H1 (cell line): Measurements from ENCODE around the gene GAMT. TPM values are rescaled to one million over a fixed set of nuclear protein-coding genes. Genes with fewer than 3 reads are reported as not detected.

Source experiments
- CTCF ChIA-PET: fragments of 300-600 bp; sonication (Branson Sonifier 250); formaldehyde crosslinking; loops from one replicate; lab custom pipeline; 2021; ENCODE audit not compliant: partially characterized antibody; lab: Charles Lee
- POLR2A ChIA-PET: fragments of 300-600 bp; sonication (Branson Sonifier 250); formaldehyde crosslinking; loops from one replicate; lab custom pipeline; 2021; ENCODE audit warnings: inconsistent platforms; ENCODE audit not compliant: partially characterized antibody; lab: Charles Lee
- DNase-seq, 2 experiments: peaks; one replicate each; pipeline versions ENCODE4 v3.0.0 to v3.0.0-alpha.2; 2010 to 2022; ENCODE audit warnings: low spot score in 2 of 2, low read depth in 1 of 2, mixed read lengths in 1 of 2
- FAIRE-seq: peaks from 2 replicates; lab custom pipeline; 2011; peaks lifted over from hg19 to GRCh38; lab: Jason Lieb, UNC
- H2AFZ ChIP-seq: 2 replicates; pipeline ENCODE4 v1.8.1; 2012; ENCODE audit warnings: low read length, inconsistent platforms
- H2AK5ac ChIP-seq: 2 replicates; pipeline ENCODE4 v1.6.1; 2013; ENCODE audit warnings: low read depth, low read length
- H2BK120ac ChIP-seq: replicated peaks from 2 replicates; pipeline ENCODE3; 2013; ENCODE audit warnings: low read depth, low read length, inconsistent platforms
- H2BK12ac ChIP-seq: 2 replicates; pipeline ENCODE4 v1.6.1; 2013; ENCODE audit warnings: low read depth, low read length
- H2BK15ac ChIP-seq: 2 replicates; pipeline ENCODE4 v1.6.1; 2013; ENCODE audit warnings: low read length
- H2BK20ac ChIP-seq: 2 replicates; pipeline ENCODE4 v1.6.1; 2013; ENCODE audit warnings: low read length
- H2BK5ac ChIP-seq: 2 replicates; pipeline ENCODE4 v1.6.1; 2013; ENCODE audit warnings: low read depth, low read length
- H3K14ac ChIP-seq: 2 replicates; pipeline ENCODE4 v1.6.1; 2013; ENCODE audit warnings: inconsistent platforms; ENCODE audit not compliant: insufficient read length
- H3K18ac ChIP-seq: 2 replicates; pipeline ENCODE4 v1.6.1; 2013; ENCODE audit warnings: low read length; ENCODE audit errors: extremely low read depth
- H3K23ac ChIP-seq: 2 replicates; pipeline ENCODE4 v1.6.1; 2013; ENCODE audit warnings: inconsistent platforms; ENCODE audit not compliant: insufficient read length
- H3K23me2 ChIP-seq: 2 replicates; pipeline ENCODE4 v1.6.1; 2013; ENCODE audit warnings: low read depth, low read length
- H3K27ac ChIP-seq: 2 replicates; pipeline ENCODE4 v1.6.1; 2011; ENCODE audit warnings: low read depth, low read length, inconsistent platforms
- H3K27me3 ChIP-seq, 4 experiments: replicated peaks in 1 of 4; 1 replicate in 1 of 4; 2 replicates in 3 of 4; pipeline versions ENCODE4 v1.6.1 to v1.8.1; 2011 to 2013; ENCODE audit warnings: low read length in 3 of 4, mild to moderate bottlenecking in 3 of 4, inconsistent platforms in 2 of 4, mixed read lengths in 2 of 4, moderate library complexity in 1 of 4; ENCODE audit not compliant: control insufficient read depth in 3 of 4, insufficient read depth in 3 of 4; ENCODE audit errors: extremely low read depth in 1 of 4
- H3K36me3 ChIP-seq, 4 experiments: 2 replicates each; pipeline versions ENCODE4 v1.6.1 to v1.8.1; 2011 to 2013; ENCODE audit warnings: mild to moderate bottlenecking in 4 of 4, low read length in 3 of 4, moderate library complexity in 2 of 4, control low read depth in 1 of 4, inconsistent platforms in 1 of 4; ENCODE audit not compliant: insufficient read depth in 4 of 4, control insufficient read depth in 2 of 4
- H3K4ac ChIP-seq: replicated peaks from 2 replicates; pipeline ENCODE3; 2013; ENCODE audit warnings: low read length, low read depth, mixed read lengths, inconsistent platforms; ENCODE audit not compliant: insufficient read length
- H3K4me1 ChIP-seq, 4 experiments: replicated peaks in 1 of 4; 1 replicate in 1 of 4; 2 replicates in 3 of 4; pipeline versions ENCODE4 v1.6.1 to v1.8.1; 2011 to 2013; ENCODE audit warnings: low read length in 3 of 4, inconsistent platforms in 2 of 4, mixed read lengths in 1 of 4; ENCODE audit not compliant: insufficient read depth in 4 of 4, control insufficient read depth in 3 of 4
- H3K4me2 ChIP-seq, 2 experiments: 2 replicates each; pipeline versions ENCODE4 v1.6.1 to v1.8.1; 2011 to 2013; ENCODE audit warnings: low read depth in 2 of 2, low read length in 2 of 2, control low read depth in 1 of 2, inconsistent platforms in 1 of 2, mild to moderate bottlenecking in 1 of 2; ENCODE audit not compliant: insufficient read depth in 1 of 2
- H3K4me3 ChIP-seq, 4 experiments: fragments of 200-600, 300-600 bp in 1 of 4; sonication (generic), shearing (Covaris generic), sonication (Bioruptor Twin) in 1 of 4; 2 replicates each; pipeline versions ENCODE4 v1.5.1 to v1.8.1; 2011 to 2016; ENCODE audit warnings: low read length in 4 of 4, low read depth in 3 of 4, control low read depth in 2 of 4, inconsistent platforms in 2 of 4, mild to moderate bottlenecking in 2 of 4, mixed read lengths in 1 of 4, moderate library complexity in 1 of 4; ENCODE audit not compliant: insufficient read depth in 2 of 4; ENCODE audit errors: extremely low read depth in 1 of 4
- H3K56ac ChIP-seq: replicated peaks from 2 replicates; pipeline ENCODE3; 2013; ENCODE audit warnings: low read depth, mild to moderate bottlenecking, mixed read lengths, low read length, inconsistent platforms; ENCODE audit not compliant: insufficient read length
- H3K79me1 ChIP-seq: 2 replicates; pipeline ENCODE4 v1.6.1; 2013; ENCODE audit warnings: low read depth, low read length, control low read depth
- H3K79me2 ChIP-seq, 2 experiments: 2 replicates each; pipeline versions ENCODE4 v1.6.1 to v1.8.1; 2012 to 2013; ENCODE audit warnings: low read length in 2 of 2, mild to moderate bottlenecking in 2 of 2, inconsistent platforms in 1 of 2; ENCODE audit not compliant: insufficient read depth in 2 of 2, control insufficient read depth in 1 of 2
- H3K9ac ChIP-seq, 4 experiments: replicated peaks in 1 of 4; 1 replicate in 1 of 4; 2 replicates in 3 of 4; pipeline versions ENCODE4 v1.6.1 to v1.8.1; 2011 to 2013; ENCODE audit warnings: low read depth in 3 of 4, low read length in 3 of 4, control low read depth in 2 of 4, mild to moderate bottlenecking in 2 of 4, moderate library complexity in 2 of 4, inconsistent platforms in 1 of 4; ENCODE audit errors: extremely low read depth in 1 of 4
- H3K9me3 ChIP-seq, 2 experiments: 2 replicates each; pipeline versions ENCODE4 v1.6.1 to v1.8.1; 2012 to 2013; ENCODE audit warnings: mild to moderate bottlenecking in 2 of 2, moderate library complexity in 2 of 2, control low read depth in 1 of 2, inconsistent platforms in 1 of 2, low read depth in 1 of 2, low read length in 1 of 2, mixed read lengths in 1 of 2; ENCODE audit not compliant: insufficient read depth in 2 of 2
- H4K20me1 ChIP-seq, 2 experiments: replicated peaks in 1 of 2; 2 replicates each; pipeline versions ENCODE3 to v1.8.1; 2011 to 2013; ENCODE audit warnings: inconsistent platforms in 2 of 2, low read length in 2 of 2, mild to moderate bottlenecking in 1 of 2; ENCODE audit not compliant: insufficient read depth in 2 of 2, control insufficient read depth in 1 of 2
- H4K5ac ChIP-seq: 2 replicates; pipeline ENCODE4 v1.6.1; 2013; ENCODE audit warnings: low read length, low read depth, mixed read lengths, inconsistent platforms; ENCODE audit not compliant: insufficient read length
- H4K8ac ChIP-seq: 2 replicates; pipeline ENCODE4 v1.8.0; 2013; ENCODE audit warnings: mild to moderate bottlenecking, moderate library complexity, low read length, inconsistent platforms; ENCODE audit not compliant: insufficient read depth; ENCODE audit errors: extremely low read depth
- H4K91ac ChIP-seq: replicated peaks from 2 replicates; pipeline ENCODE3; 2013; ENCODE audit warnings: low read length, mixed read lengths, inconsistent platforms; ENCODE audit not compliant: insufficient read length
- EGR1 ChIP-seq: IDR thresholded peaks from 2 replicates; pipeline ENCODE4 v1.6.1; 2011; ENCODE audit warnings: low read depth, low read length, borderline replicate concordance
- FOSL1 ChIP-seq: IDR thresholded peaks from 2 replicates; pipeline ENCODE4 v1.6.1; 2011; ENCODE audit warnings: mild to moderate bottlenecking, low read depth, low read length, moderate library complexity; ENCODE audit not compliant: insufficient read depth
- KDM1A ChIP-seq: fragments of 200-600, 300-600 bp; sonication (generic); IDR thresholded peaks from 2 replicates; pipeline ENCODE4 v1.7.1; 2016; ENCODE audit warnings: mild to moderate bottlenecking, low read length, borderline replicate concordance
- NANOG ChIP-seq: IDR thresholded peaks from 2 replicates; pipeline ENCODE4 v1.6.1; 2011; ENCODE audit warnings: low read length, low read depth, mild to moderate bottlenecking, inconsistent platforms; ENCODE audit not compliant: insufficient read depth, poor library complexity, severe bottlenecking
- WGBS, 2 experiments: shearing (Covaris generic) in 1 of 2; methylation state at CpG; one replicate each; pipeline versions ENCODE4 v1.1.6 to v1.1.7; 2013 to 2015; ENCODE audit warnings: low lambda C conversion rate in 2 of 2, mixed read lengths in 2 of 2, inconsistent platforms in 1 of 2, low coverage in 1 of 2, missing lambda C conversion rate in 1 of 2; ENCODE audit not compliant: insufficient replicate concordance in 2 of 2, insufficient coverage in 1 of 2, insufficient read length in 1 of 2; ENCODE audit errors: extremely low coverage in 1 of 2, missing lambda C conversion rate in 1 of 2; 5-methylcytosine and 5-hydroxymethylcytosine counted together
- polyA plus RNA-seq, 7 experiments: library from polyadenylated mRNA; depleted of rRNA in 3 of 7; stranded (reverse) in 5 of 7; unstranded in 2 of 7; fragments of >200 nt in 5 of 7; fragments of 200-250 nt in 2 of 7; gene quantifications; 1 replicate in 5 of 7; 2 replicates in 1 of 7; 4 replicates in 1 of 7; pipeline versions ENCODE4 v1.2.1 to v1.2.3, GENCODE V29; 2011 to 2013; ENCODE audit warnings: missing spikeins in 2 of 7, mixed read lengths in 2 of 7
- total RNA-seq: library from RNA; stranded (reverse); fragmentation: NEBNext Ultra II Directional; extraction: Animal tissue kit (Norgen Biotek cat#: 25700); gene quantifications from 2 replicates; pipeline ENCODE4 v1.2.1, GENCODE V29; 2021

The GAMT gene
- total and polyA plus RNA-seq, 2 of the 8 experiments (the other 6 are each of a cell fraction or from before 2014, with no cell fraction given): 17.2 to 35.6 TPM

DNA sequence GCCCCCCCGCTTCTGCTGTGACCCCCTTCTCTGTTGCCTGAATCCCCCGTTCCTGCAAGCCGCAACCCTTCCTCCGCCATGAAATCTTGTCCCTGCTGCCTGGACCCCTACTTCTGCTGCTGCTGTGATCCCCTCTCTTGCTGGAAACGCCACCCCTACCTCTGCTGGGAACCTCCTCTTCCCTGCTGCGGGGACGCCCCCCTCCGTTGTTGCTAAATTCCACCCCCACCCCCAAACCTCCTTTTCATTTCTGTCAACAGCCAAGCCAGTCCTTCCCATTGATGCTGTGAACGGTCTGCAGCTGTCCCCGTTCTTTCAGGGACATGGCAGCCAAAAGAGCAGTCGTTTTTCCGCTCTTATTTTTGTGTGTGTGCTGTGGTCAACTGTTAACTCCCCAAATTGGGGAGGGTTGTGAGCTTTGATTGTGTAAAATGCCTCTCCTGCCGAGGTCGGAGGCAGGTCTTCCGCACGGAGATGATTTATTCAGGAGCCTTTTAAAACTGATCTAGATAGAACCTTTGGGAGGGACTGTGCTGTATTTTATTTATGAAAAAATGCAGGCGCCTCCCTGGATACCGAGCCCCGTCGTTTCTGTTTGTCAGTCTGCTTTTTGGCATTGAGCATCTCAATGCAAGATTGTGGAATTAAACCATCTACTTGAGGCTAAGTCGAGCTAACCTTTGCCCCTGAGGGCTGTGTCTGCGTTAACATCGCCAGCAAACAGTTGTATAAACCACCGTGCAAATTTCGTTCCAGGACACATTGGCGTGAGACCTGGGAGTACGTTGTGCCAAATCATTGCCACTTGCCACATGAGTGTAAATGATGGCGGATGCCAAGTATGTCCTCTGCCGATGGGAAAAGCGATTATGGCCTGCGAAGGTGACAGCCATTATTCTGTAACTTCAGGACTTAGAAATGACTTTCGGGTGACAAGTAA, 45.5 kb downstream of the GAMT start:
- H3K9me3 ChIP-seq: no peaks in the 10 kb centered on the region
- peaks cover 0 to 23% of the 10 kb centered on the region in 2 experiments; a peak in 3 of 4 replicates for H3K79me2 ChIP-seq
- H3K14ac ChIP-seq: no peak overlapping the region
- no peak overlapping the region for H2BK15ac ChIP-seq
- peak overlapping the region; percentile 27 for H4K91ac ChIP-seq
- peak overlapping the region; percentile 91 to 96 for H3K4me2 ChIP-seq
- H4K8ac ChIP-seq: no peak overlapping the region; the same call in 1 of the 2 replicates
- POLR2A ChIA-PET: interaction anchor here (0.6 to 1.3 kb wide), 3 partner anchors 10 to 291 kb away, joined by 3 to 5 read pairs (median 3); no protein-coding TSS in a partner anchor
- no peak overlapping the region for H3K4ac ChIP-seq
- H2BK12ac ChIP-seq: no peak overlapping the region
- peak overlapping the region; percentile 6 for H4K5ac ChIP-seq
- 62% methylated on average over 27 of the region's 32 CpGs; no CpG with 5 or more reads in 1 of the 2 experiments for WGBS, 2 experiments
- H3K36me3 ChIP-seq: peaks cover 7 to 37% (median 14%) of the 10 kb centered on the region in 4 experiments; a peak in 6 of 8 replicates
- H3K9ac ChIP-seq: peak overlapping the region in 3 of 4 experiments; percentile 27 to 74 (median 46); a peak in 5 of 7 replicates
- H2BK5ac ChIP-seq: peak overlapping the region; percentile 37; the same call in 1 of the 2 replicates
- DNase-seq (no peak), FAIRE-seq (no peak)
- H3K23me2 ChIP-seq: peaks cover 7% of the 10 kb centered on the region; the same call in 1 of the 2 replicates
- peak overlapping the region; percentile 77 to 84 (median 78) for H3K4me3 ChIP-seq
- no peak overlapping the region for H2BK20ac ChIP-seq
- H3K23ac ChIP-seq: no peak overlapping the region
- H3K79me1 ChIP-seq: peaks cover 4% of the 10 kb centered on the region; the same call in 1 of the 2 replicates
- peaks cover 3 to 17% (median 13%) of the 10 kb centered on the region in 4 experiments; a peak in 6 of 7 replicates for H3K4me1 ChIP-seq
- H2AK5ac ChIP-seq: no peak overlapping the region
- no peaks in the 10 kb centered on the region; a peak in 1 of 7 replicates for H3K27me3 ChIP-seq
- no peak overlapping the region for H2BK120ac ChIP-seq
- H2AFZ ChIP-seq: no peak overlapping the region
- no peak overlapping the region for H3K56ac ChIP-seq
- H4K20me1 ChIP-seq: peaks cover 0 to 16% of the 10 kb centered on the region in 2 experiments
- TF ChIP-seq EGR1: no peak
- TF ChIP-seq NANOG: no peak
- no peak for TF ChIP-seq FOSL1
- no peak for TF ChIP-seq KDM1A
- CTCF ChIA-PET: interaction anchor here (1.0 kb wide), 2 partner anchors 40 to 73 kb away, joined by 3 read pairs; no protein-coding TSS in a partner anchor
- H3K27ac ChIP-seq: no peak overlapping the region
- H3K18ac ChIP-seq: peak overlapping the region; percentile 48
